Neuron (in vitro differentiated cells): Measurements from ENCODE around the gene FOCAD.

Source experiments
- H2AFZ ChIP-seq: one replicate; pipeline ENCODE4 v1.6.1; 2013; ENCODE audit warnings: low read depth, mild to moderate bottlenecking, inconsistent platforms, low read length, moderate library complexity
- H3K27me3 ChIP-seq: one replicate; pipeline ENCODE4 v1.6.1; 2013; ENCODE audit warnings: low read length; ENCODE audit not compliant: insufficient read depth
- H3K36me3 ChIP-seq: one replicate; pipeline ENCODE4 v1.6.1; 2013; ENCODE audit warnings: low read length; ENCODE audit not compliant: insufficient read depth
- H3K4me1 ChIP-seq: one replicate; pipeline ENCODE4 v1.6.1; 2013; ENCODE audit warnings: low read length; ENCODE audit not compliant: insufficient read depth
- H3K4me3 ChIP-seq: 2 replicates; pipeline ENCODE4 v1.5.1; 2013; ENCODE audit warnings: mild to moderate bottlenecking, low read length, moderate library complexity
- H3K9me3 ChIP-seq: one replicate; pipeline ENCODE4 v1.6.1; 2013; ENCODE audit warnings: low read length

Gene FOCAD

DNA sequence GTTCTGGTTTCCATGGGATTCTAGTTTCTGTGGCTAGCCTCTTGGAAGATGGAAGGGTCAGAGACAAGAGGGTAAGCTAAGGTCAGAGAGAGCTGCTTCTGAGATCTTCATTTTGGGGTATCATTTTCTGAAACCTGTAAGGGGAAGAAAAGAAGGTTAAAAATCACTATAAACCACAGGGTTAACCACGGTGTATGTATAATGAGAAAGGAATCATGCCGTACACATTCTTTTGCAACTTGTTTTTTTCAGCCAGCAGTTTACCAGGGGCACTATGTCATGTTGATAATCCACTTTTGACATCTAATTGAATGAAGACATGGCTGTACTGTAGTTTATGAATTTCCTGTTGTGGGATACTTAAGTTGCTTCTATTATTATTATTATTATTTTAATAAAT lies 164.4 kb downstream of the FOCAD start:
- Histone ChIP-seq H3K9me3 (no peaks in the 10 kb centered on the region), H3K4me1 (peaks cover 11% of the 10 kb centered on the region), H3K4me3 (no peak overlapping the region), H3K27me3 (no peaks in the 10 kb centered on the region), H3K36me3 (no peaks in the 10 kb centered on the region), H2AFZ (no peak overlapping the region)

- Histone ChIP-seq H2AFZ (no peak overlapping the region), H3K4me3 (no peak overlapping the region), H3K36me3 (no peaks in the 10 kb centered on the region), H3K4me1 (peaks cover 24% of the 10 kb centered on the region), H3K9me3 (no peaks in the 10 kb centered on the region), H3K27me3 (no peaks in the 10 kb centered on the region)
These were observed 169.8 kb downstream of the FOCAD start for GRCh38 chr9:20853866-20854265.

GRCh38 chr9:20854444-20854843 lies 170.4 kb downstream of the FOCAD start:
- Histone ChIP-seq H3K27me3 (no peaks in the 10 kb centered on the region), H3K36me3 (no peaks in the 10 kb centered on the region), H3K4me1 (peaks cover 24% of the 10 kb centered on the region), H3K9me3 (no peaks in the 10 kb centered on the region), H3K4me3 (no peak overlapping the region), H2AFZ (no peak overlapping the region)

- Histone ChIP-seq H3K27me3 (no peaks in the 10 kb centered on the region), H3K36me3 (peaks cover 4% of the 10 kb centered on the region), H3K4me3 (no peak overlapping the region), H3K4me1 (no peaks in the 10 kb centered on the region), H2AFZ (no peak overlapping the region), H3K9me3 (no peaks in the 10 kb centered on the region)
These were observed 179.9 kb downstream of the FOCAD start for GRCh38 chr9:20863945-20864344.

DNA sequence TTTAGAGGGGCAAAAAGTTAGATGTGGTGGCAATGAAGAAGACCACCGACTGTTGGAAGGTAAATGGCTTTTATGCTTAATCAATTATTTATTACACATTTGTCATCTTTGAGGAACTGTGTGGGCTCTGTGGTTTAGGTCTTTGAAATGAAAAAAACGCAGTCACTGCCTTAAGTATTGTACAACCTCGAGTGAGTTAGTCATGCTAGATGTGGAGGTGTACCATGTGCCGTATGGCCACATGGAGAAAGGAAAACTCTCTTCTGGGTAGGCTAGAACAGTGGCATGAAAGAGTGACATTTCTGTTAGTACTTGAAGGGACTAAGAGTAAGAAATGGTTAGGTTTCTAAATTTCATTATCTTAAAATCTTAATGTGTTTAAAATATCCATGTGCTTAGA lies 181.3 kb downstream of the FOCAD start:
- Histone ChIP-seq H3K9me3 (no peaks in the 10 kb centered on the region), H3K27me3 (no peaks in the 10 kb centered on the region), H3K36me3 (peaks cover 4% of the 10 kb centered on the region)

GRCh38 chr9:20870115-20870514 lies 186.1 kb downstream of the FOCAD start:
- H3K9me3 ChIP-seq = no peaks in the 10 kb centered on the region
- peaks cover 5% of the 10 kb centered on the region for H3K36me3 ChIP-seq
- no peak overlapping the region for H2AFZ ChIP-seq
- H3K27me3 ChIP-seq = no peaks in the 10 kb centered on the region
- H3K4me1 ChIP-seq = no peaks in the 10 kb centered on the region
- no peak overlapping the region for H3K4me3 ChIP-seq

More for the DNA sequence above, 181.3 kb downstream of the FOCAD start:
- Histone ChIP-seq H2AFZ (no peak overlapping the region), H3K4me1 (no peaks in the 10 kb centered on the region), H3K4me3 (no peak overlapping the region)

GRCh38 chr9:20872340-20872977 lies 188.4 kb downstream of the FOCAD start:
- no peaks in the 10 kb centered on the region for H3K27me3 ChIP-seq
- H2AFZ ChIP-seq = no peak overlapping the region
- H3K4me1 ChIP-seq = no peaks in the 10 kb centered on the region
- H3K36me3 ChIP-seq = peaks cover 8% of the 10 kb centered on the region
- H3K9me3 ChIP-seq = no peaks in the 10 kb centered on the region
- H3K4me3 ChIP-seq = no peak overlapping the region

DNA sequence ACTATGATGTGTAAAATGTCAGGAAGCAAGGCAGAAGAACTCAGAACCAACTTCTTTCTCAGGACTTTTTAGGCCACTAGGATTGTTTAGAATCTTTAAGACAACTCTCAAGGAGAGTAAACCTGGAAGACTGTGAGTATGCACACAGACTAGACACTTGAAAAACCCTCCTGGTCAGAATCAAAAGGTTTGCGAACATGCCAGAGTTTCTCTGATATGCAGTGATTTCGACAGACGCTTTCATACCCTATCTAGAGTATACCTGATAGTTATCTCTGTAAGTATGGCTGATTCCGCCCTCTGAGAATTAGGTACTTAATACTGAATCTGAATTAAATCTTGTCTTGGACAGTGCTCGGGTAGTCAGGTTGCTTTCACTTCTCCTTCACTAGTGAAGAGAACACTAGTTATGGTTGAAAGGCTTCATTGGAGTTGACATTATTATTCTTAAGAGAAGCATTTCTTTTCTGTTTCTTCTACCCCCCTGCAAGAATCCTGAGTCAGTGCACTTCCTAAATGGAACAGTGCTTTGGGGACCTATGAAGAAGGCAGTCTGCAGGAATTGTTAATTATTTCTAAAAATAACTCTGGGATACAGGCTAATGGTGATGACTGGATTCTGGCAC lies 189.3 kb downstream of the FOCAD start:
- no peak overlapping the region for H3K4me3 ChIP-seq
- H3K27me3 ChIP-seq = no peaks in the 10 kb centered on the region
- no peaks in the 10 kb centered on the region for H3K4me1 ChIP-seq
- H2AFZ ChIP-seq = no peak overlapping the region
- no peaks in the 10 kb centered on the region for H3K9me3 ChIP-seq
- peaks cover 11% of the 10 kb centered on the region for H3K36me3 ChIP-seq

DNA sequence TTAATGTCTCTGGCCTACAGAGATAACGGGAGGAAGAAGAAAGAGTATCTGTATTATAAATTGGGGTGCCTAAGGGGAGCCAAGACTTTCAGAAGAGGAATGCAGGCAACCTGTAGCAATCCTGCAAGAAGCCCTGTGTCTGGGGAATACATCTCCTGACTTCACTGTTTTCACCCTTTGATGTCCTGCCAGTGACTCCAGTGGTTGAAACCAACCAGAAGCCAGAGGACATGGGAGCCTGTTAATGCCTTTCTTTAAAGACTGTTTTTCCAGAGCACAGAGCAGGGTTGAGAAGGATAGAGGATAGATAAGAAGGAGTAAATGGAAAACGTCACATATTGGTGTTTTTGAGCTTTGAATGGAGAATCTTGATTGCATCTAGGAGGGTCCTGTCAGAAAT lies 196.2 kb downstream of the FOCAD start:
- H3K36me3 ChIP-seq = peaks cover 23% of the 10 kb centered on the region
- H3K4me3 ChIP-seq = no peak overlapping the region
- no peaks in the 10 kb centered on the region for H3K9me3 ChIP-seq
- no peak overlapping the region for H2AFZ ChIP-seq
- H3K4me1 ChIP-seq = no peaks in the 10 kb centered on the region
- no peaks in the 10 kb centered on the region for H3K27me3 ChIP-seq

DNA sequence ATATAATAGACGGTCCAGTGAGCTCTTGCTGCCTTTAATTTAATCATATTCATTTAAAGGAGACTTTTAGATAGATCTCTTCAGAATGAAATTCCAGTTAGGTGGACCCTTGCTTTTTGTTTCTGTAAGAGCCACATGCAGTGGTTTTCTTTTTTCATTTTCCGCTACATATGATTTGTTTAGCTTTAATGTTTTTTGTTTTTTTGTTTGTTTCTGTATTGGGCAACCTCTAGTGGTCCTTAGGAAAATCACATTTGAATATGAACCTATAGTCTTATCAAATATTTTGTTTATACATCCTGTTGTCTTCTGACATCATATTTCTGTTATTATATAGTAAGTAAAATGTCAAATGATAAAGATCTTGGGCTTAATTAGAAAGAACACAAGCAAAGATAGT lies 196.6 kb downstream of the FOCAD start:
- peaks cover 22% of the 10 kb centered on the region for H3K36me3 ChIP-seq
- no peaks in the 10 kb centered on the region for H3K4me1 ChIP-seq
- no peaks in the 10 kb centered on the region for H3K27me3 ChIP-seq
- no peak overlapping the region for H3K4me3 ChIP-seq
- no peaks in the 10 kb centered on the region for H3K9me3 ChIP-seq
- H2AFZ ChIP-seq = no peak overlapping the region

DNA sequence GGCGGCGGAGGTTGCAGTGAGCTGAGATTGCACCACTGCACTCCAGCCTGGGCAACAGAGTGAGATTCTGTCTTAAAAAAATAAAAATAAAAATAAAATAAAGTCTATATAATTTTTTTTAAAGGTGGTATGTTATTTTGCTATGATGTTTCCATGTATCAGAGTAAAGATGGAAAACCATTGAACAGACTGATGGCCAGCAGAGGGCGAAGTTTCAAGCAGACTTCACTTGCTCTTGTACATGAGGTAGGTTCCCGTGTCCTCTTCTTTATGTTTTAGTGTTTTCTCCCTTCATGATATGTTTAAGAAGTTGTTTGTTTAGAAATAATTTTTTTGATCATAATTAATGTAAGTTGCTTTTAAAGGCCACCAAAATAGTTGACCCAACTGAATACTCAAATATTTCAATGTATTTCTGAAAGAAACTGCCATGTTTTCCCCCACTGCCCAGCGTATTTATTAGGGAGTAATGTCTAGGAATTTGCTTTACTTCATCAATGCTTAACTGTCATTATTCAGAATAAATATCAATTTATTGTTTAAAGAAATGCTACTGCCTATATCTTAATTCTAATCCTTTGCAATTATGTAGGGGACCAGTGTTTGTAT lies 201.0 kb downstream of the FOCAD start:
- peaks cover 21% of the 10 kb centered on the region for H3K36me3 ChIP-seq
- H3K4me1 ChIP-seq = no peaks in the 10 kb centered on the region
- no peak overlapping the region for H3K4me3 ChIP-seq
- H2AFZ ChIP-seq = no peak overlapping the region
- no peaks in the 10 kb centered on the region for H3K27me3 ChIP-seq
- H3K9me3 ChIP-seq = peaks cover 3% of the 10 kb centered on the region

DNA sequence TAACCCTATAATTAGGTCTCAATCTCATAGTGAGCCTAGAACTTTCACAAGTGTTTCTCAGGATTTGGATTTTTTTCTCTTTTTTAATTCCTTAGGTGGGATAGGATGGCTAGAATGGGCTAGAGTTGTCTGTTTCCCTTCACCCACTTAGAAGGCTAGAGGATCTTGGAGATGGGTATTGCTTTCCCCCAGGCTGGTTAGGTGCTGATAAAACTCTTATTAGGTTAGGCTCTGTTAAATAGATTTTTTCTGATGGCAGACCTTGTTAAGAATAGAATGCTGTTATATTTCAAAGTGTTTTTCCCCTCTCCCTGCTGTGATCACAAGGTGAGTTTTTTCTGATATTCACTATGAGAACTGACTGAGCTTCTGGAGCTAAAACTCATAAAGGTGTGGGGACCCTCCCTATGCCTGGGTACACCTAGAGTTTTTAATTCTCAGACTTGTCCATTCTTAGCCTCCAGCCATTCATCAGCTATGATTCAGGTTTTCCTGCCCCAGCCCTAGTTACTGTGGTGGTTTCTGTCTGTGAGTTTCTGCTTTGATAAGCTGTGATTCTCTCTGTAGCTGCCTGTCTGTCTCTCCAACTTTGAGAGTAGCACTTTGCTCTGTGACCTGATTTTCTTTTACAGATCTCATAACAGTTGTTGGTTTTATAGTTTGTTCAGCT lies 215.0 kb downstream of the FOCAD start:
- H3K36me3 ChIP-seq = no peaks in the 10 kb centered on the region
- H3K4me3 ChIP-seq = no peak overlapping the region
- H3K27me3 ChIP-seq = no peaks in the 10 kb centered on the region
- H3K9me3 ChIP-seq = no peaks in the 10 kb centered on the region
- no peak overlapping the region for H2AFZ ChIP-seq
- H3K4me1 ChIP-seq = peaks cover 8% of the 10 kb centered on the region

- Histone ChIP-seq H3K36me3 (peaks cover 6% of the 10 kb centered on the region), H3K4me3 (no peak overlapping the region), H3K9me3 (no peaks in the 10 kb centered on the region), H3K4me1 (peaks cover 8% of the 10 kb centered on the region), H3K27me3 (no peaks in the 10 kb centered on the region), H2AFZ (no peak overlapping the region)
These were observed 219.2 kb downstream of the FOCAD start for GRCh38 chr9:20903212-20903611.
